Epithelial cell of proximal tubule (primary cell): ENCODE measurements around the gene GNL1. TPM values are rescaled to one million over a fixed set of nuclear protein-coding genes. Genes with fewer than 3 reads are reported as not detected.

Experiments
- DNase-seq: peaks from one replicate; pipeline ENCODE4 v3.0.0-alpha.2; 2011; ENCODE audit warnings: low read depth
- H3K4me3 ChIP-seq: 2 replicates; pipeline ENCODE4 v1.5.1; 2011; ENCODE audit warnings: low read depth, mild to moderate bottlenecking, low read length
- total RNA-seq: library from RNA; depleted of rRNA; stranded (reverse); fragments of >200 nt; gene quantifications from 2 replicates; pipeline ENCODE4 v1.2.3, GENCODE V29; 2015
- TF ChIP-seq, protein P1 (sequence below): conservative IDR thresholded peaks from 2 replicates; pipeline ENCODE4 v1.5.1; 2012; ENCODE audit warnings: low read depth, mild to moderate bottlenecking, low read length

The GNL1 gene, protein sequence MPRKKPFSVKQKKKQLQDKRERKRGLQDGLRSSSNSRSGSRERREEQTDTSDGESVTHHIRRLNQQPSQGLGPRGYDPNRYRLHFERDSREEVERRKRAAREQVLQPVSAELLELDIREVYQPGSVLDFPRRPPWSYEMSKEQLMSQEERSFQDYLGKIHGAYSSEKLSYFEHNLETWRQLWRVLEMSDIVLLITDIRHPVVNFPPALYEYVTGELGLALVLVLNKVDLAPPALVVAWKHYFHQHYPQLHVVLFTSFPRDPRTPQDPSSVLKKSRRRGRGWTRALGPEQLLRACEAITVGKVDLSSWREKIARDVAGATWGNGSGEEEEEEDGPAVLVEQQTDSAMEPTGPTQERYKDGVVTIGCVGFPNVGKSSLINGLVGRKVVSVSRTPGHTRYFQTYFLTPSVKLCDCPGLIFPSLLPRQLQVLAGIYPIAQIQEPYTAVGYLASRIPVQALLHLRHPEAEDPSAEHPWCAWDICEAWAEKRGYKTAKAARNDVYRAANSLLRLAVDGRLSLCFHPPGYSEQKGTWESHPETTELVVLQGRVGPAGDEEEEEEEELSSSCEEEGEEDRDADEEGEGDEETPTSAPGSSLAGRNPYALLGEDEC
- 46.1 and 46.3 TPM in 2 replicates for total RNA-seq

- peak within 1 kb of the TSS; percentile 86 for H3K4me3 ChIP-seq
- TF ChIP-seq, protein P1, sequence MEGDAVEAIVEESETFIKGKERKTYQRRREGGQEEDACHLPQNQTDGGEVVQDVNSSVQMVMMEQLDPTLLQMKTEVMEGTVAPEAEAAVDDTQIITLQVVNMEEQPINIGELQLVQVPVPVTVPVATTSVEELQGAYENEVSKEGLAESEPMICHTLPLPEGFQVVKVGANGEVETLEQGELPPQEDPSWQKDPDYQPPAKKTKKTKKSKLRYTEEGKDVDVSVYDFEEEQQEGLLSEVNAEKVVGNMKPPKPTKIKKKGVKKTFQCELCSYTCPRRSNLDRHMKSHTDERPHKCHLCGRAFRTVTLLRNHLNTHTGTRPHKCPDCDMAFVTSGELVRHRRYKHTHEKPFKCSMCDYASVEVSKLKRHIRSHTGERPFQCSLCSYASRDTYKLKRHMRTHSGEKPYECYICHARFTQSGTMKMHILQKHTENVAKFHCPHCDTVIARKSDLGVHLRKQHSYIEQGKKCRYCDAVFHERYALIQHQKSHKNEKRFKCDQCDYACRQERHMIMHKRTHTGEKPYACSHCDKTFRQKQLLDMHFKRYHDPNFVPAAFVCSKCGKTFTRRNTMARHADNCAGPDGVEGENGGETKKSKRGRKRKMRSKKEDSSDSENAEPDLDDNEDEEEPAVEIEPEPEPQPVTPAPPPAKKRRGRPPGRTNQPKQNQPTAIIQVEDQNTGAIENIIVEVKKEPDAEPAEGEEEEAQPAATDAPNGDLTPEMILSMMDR: no peak
- DNase-seq: peak; percentile 59
These were observed at the start of gene GNL1 for GRCh38 chr6:30556066-30556905. GNL1 (minus strand) TSS chr6:30556489; CDS start chr6:30556203, 286 bp downstream.

DNA sequence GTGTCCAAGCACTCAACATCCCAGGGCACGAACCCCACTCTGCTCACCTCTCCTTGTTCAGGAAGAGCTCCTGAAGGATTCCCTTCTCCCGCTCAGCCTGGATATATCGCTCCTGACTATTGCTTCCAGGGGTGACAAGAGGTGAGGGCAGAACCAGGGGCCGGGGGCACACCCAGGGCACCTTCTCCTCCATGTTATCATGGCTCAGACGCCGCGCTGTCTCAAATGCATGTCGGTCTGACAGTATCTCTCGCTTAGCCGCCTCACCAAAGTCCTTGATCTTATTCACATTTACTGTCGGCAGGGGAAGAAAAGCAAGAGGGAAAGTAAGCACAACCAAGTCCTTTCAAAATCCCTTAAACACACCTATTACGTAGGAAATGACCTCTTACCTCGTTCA lies 47.7 kb upstream of the GNL1 start:
- TF ChIP-seq, protein P1: no peak
- no peak overlapping the region for H3K4me3 ChIP-seq
- no peak for DNase-seq

DNA sequence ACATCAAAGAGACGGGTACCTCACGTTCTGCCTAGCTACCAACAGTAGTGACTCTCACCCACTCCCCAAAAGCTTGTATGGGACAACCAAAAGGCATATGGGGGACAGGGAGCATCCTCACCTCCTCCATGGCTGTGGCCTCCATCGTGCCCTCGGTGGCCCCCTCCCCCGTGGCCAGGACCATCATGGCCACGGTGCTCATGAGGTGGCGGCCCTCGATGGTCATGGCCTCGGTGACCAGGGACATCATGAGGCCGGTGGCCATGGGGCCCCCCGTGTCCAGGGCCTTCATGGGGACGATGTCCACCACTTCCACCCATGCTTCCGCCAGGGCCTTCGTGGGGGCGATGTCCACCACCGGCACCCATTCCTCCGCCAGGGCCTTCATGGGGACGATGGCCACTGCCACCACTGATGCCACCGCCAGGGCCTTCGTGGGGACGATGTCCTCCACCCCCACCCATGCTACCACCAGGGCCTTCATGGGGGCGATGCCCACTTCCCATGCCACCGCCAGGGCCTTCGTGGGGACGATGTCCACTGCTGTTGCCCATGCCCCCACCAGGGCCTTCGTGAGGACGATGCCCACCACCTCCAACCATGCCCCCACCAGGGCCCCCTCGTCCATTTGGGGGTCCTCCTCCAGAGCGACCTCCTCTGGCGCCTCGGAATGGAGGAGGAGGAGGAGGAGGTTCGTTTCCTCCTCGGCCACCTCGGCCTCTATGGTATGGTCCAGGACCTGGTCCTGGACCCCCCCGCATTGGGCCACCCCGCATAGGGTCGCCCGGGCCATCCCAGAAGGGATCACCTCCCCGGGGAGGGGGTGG lies 45.7 kb upstream of the GNL1 start:
- TF ChIP-seq, protein P1: no peak
- DNase-seq: no peak
- no peak overlapping the region for H3K4me3 ChIP-seq

- no peak overlapping the region for H3K4me3 ChIP-seq
- TF ChIP-seq, protein P1: no peak
- DNase-seq: no peak
These were observed 45.1 kb upstream of the GNL1 start for GRCh38 chr6:30601436-30601814.

GRCh38 chr6:30600451-30600961 lies 44.2 kb upstream of the GNL1 start:
- TF ChIP-seq, protein P1: no peak
- no peak for DNase-seq

GRCh38 chr6:30599625-30600324 lies 43.5 kb upstream of the GNL1 start:
- no peak overlapping the region for H3K4me3 ChIP-seq
- no peak for DNase-seq
- TF ChIP-seq, protein P1: no peak

More at GRCh38 chr6:30600451-30600961, 44.2 kb upstream of the GNL1 start:
- H3K4me3 ChIP-seq: no peak overlapping the region
